Fibroblast of lung (primary cell): Measurements from ENCODE around the gene CTBS.

Experiments used
- EZH2 ChIP-seq: IDR thresholded peaks from 2 replicates; pipeline ENCODE4 v1.5.1; 2012; ENCODE audit warnings: low read length, control low read depth, mild to moderate bottlenecking; ENCODE audit errors: missing control alignments
- TF ChIP-seq, protein P1 (sequence below), 2 donors: IDR thresholded peaks in 1 of 2; conservative IDR thresholded peaks in 1 of 2; 1 replicate in 1 of 2; 2 replicates in 1 of 2; pipeline ENCODE4 v1.5.1; 2011 to 2012; ENCODE audit warnings: low read length in 2 of 2, control low read depth in 1 of 2, inconsistent platforms in 1 of 2, low read depth in 1 of 2, mild to moderate bottlenecking in 1 of 2

DNA sequence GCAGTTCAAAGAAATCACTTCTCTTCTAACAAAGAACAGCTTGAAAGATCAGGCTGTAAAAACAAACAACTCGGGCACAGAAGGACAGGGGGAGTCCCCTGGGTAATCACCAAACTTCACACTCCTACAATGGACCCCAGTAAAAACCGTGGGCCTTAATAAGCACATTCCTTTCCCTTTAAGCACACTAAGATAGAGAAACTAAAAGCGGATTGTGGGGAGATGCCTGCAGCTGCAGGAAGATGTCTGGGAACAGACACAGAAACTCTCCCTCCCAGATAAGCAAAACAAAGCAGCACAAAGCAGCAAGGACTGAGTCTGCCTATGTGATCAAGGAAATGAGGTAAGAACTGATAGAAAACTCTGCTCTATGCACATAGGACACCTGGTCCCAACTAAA, 37.6 kb upstream of the CTBS start:
- TF ChIP-seq, protein P1, sequence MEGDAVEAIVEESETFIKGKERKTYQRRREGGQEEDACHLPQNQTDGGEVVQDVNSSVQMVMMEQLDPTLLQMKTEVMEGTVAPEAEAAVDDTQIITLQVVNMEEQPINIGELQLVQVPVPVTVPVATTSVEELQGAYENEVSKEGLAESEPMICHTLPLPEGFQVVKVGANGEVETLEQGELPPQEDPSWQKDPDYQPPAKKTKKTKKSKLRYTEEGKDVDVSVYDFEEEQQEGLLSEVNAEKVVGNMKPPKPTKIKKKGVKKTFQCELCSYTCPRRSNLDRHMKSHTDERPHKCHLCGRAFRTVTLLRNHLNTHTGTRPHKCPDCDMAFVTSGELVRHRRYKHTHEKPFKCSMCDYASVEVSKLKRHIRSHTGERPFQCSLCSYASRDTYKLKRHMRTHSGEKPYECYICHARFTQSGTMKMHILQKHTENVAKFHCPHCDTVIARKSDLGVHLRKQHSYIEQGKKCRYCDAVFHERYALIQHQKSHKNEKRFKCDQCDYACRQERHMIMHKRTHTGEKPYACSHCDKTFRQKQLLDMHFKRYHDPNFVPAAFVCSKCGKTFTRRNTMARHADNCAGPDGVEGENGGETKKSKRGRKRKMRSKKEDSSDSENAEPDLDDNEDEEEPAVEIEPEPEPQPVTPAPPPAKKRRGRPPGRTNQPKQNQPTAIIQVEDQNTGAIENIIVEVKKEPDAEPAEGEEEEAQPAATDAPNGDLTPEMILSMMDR (conservative IDR thresholded peaks at IDR 0.05 in 1 of 2, IDR thresholded peaks at IDR 0.05 in 1 of 2; ENCODE audit: low read depth in 1 of 2, low read length in 2 of 2), result no peak
- TF ChIP-seq EZH2, result no peak
